ENCODE data around the gene SNHG17.

GRCh38 chr20:38420388-38421085, 14.6 kb downstream of the SNHG17 start:
- no peak for TF ChIP-seq CTCF (IDR thresholded peaks at IDR 0.05)
- TF ChIP-seq POLR2A (IDR thresholded peaks at IDR 0.05): no peak
